Ectodermal cell (in vitro differentiated cells): ENCODE data around the gene GATD1.

Source experiments
- H3K27ac ChIP-seq: 2 replicates; pipeline ENCODE4 v1.7.0; 2013; ENCODE audit warnings: mild to moderate bottlenecking, low read depth, low read length; ENCODE audit not compliant: insufficient read depth, poor library complexity, severe bottlenecking
- H3K27me3 ChIP-seq: 2 replicates; pipeline ENCODE4 v1.7.0; 2013; ENCODE audit warnings: mild to moderate bottlenecking, low read length; ENCODE audit not compliant: insufficient read depth, control insufficient read depth, poor library complexity, severe bottlenecking
- H3K36me3 ChIP-seq: one replicate; pipeline ENCODE4 v1.7.0; 2013; ENCODE audit warnings: low read length; ENCODE audit not compliant: control insufficient read depth, insufficient read depth
- H3K4me1 ChIP-seq: one replicate; pipeline ENCODE4 v1.7.0; 2013; ENCODE audit warnings: low read length; ENCODE audit not compliant: control insufficient read depth, insufficient read depth
- H3K4me3 ChIP-seq: 2 replicates; pipeline ENCODE4 v1.7.0; 2013; ENCODE audit warnings: low read depth, low read length, control low read depth; ENCODE audit not compliant: insufficient read depth
- H3K9me3 ChIP-seq: 2 replicates; pipeline ENCODE4 v1.7.0; 2013; ENCODE audit warnings: mild to moderate bottlenecking, low read length, moderate library complexity; ENCODE audit not compliant: control insufficient read depth
- WGBS, 2 experiments: methylation state at CpG; one replicate each; pipeline ENCODE4 v1.1.7; 2013; ENCODE audit warnings: missing lambda C conversion rate in 2 of 2; 5-methylcytosine and 5-hydroxymethylcytosine counted together

The GATD1 gene

DNA sequence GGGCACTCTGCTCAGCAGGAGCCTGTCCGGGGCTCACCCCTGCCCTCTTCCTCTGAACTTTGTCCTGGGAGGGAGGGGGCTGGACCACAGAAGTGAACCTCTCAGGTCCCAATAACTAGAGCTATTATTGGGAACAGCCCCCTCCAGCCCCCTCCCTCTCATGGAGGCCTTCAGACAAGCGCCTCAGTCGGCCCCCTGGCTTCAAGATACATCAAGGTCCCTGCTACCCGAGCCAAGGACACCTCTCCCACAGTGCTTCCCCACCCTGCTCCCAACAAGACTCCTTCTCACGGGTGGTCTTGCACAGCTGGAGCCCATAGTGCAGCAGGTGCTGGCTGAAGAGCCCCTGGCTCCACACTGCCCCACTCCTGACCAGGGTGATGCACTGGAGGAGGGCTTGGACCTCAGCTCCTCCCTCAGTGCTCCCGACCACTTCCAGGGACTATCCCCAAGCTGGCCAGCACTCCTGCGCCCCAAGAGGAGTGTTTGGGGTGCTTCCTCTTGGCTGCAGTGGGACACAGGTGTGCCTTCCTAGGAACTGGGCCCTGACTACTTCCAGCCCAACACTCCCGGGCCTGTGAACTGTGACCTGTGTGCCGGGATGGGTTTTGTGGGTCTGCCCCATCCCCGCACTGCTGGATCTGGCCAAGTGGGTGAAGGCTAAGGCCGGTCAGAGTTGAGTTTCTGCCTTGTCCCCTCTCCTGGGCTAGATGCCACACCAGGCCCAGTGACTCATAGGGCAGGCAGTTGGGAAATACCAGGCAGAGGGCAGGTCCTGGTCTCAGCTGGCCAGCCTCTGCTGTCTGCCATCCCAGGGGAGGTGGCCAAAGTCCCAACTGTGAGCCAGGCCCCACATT is 43.6 kb upstream of the GATD1 start:
- whole genome bisulfite sequencing, 2 experiments, result 88% methylated on average over 11 of the region's 11 CpGs
- Histone ChIP-seq H3K36me3 (peaks cover 9% of the 10 kb centered on the region), H3K4me3 (peak overlapping the region; percentile 58), H3K27me3 (peaks cover 5% of the 10 kb centered on the region), H3K4me1 (peaks cover 12% of the 10 kb centered on the region), H3K9me3 (no peaks in the 10 kb centered on the region), H3K27ac (no peak overlapping the region)

DNA sequence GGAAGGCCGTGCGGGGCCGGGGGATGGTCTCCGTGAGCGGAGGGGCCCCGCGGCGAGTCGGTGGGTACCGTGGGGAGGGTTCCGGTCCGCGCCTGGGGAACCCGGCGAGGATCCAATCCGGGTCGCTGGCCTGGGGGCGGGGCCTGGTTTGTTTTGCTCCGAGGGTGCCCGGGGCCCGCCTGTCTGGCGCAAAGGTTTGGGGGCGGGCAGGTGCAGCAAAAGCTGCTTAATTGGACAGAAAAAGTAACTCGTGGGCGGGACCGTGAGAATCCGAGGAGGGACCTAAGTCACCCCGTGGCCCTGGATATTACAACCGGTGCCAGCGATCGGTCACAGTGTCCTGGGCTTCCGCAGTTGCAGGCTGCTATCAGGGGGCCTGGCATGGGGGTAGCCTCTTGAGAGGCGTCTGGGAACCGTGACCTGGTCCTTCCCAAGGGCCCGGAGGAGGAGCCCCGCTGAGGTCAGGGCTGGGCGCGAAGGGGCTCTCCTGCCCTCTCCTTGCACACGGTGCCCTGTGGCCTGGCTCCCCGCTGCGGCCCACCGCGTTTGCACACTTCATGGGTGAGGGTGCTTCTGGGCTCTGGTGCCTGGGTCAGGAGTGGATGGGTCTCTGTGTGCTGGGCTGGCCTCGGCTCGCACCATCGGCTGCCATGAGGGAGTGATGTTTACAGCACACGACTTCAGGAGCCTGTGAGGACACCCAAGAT is 42.8 kb upstream of the GATD1 start:
- peaks cover 12% of the 10 kb centered on the region for H3K4me1 ChIP-seq
- H3K4me3 ChIP-seq, result peak overlapping the region; percentile 58
- no peak overlapping the region for H3K27ac ChIP-seq
- H3K27me3 ChIP-seq, result no peaks in the 10 kb centered on the region
- peaks cover 9% of the 10 kb centered on the region for H3K36me3 ChIP-seq
- 12 to 13% methylated on average over 47 of the region's 47 CpGs for WGBS, 2 experiments
- no peaks in the 10 kb centered on the region for H3K9me3 ChIP-seq

DNA sequence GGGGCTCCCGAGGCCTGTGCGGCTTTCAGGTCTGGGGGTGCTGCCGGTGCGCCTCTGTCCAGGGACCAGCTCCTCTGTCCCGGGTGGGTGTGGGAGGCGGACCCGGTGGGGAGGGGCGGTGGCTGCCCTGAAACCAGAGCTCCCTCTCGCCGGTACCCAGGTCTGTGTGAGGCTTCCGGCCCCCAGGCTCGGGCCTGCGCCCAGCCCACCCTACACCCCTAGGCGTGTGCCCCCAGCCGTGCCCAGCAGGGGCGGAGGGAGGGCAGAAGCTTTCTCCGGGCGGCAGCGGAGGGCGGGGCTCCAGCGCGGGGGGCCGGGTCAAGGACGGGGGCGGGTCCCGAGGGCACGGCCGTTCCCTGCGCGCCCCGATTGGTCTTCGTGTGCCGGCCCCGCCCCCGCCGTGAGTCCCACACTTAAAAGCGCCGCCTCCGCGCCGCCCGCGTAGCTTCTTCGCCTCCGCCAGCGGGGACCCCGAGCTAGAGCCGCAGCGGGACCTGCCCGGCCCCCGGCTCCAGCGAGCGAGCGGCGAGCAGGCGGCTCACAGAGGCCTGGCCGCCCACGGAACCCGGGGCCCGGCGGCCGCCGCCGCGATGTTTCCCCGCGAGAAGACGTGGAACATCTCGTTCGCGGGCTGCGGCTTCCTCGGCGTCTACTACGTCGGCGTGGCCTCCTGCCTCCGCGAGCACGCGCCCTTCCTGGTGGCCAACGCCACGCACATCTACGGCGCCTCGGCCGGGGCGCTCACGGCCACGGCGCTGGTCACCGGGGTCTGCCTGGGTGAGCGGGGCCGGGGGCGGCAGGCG is 42.0 kb upstream of the GATD1 start:
- H3K4me1 ChIP-seq, result peaks cover 12% of the 10 kb centered on the region
- WGBS, 2 experiments, result 3% methylated on average over 96 of the region's 96 CpGs
- no peaks in the 10 kb centered on the region for H3K27me3 ChIP-seq
- H3K36me3 ChIP-seq, result peaks cover 4% of the 10 kb centered on the region
- peak overlapping the region; percentile 58 for H3K4me3 ChIP-seq
- H3K9me3 ChIP-seq, result no peaks in the 10 kb centered on the region
- no peak overlapping the region for H3K27ac ChIP-seq

DNA sequence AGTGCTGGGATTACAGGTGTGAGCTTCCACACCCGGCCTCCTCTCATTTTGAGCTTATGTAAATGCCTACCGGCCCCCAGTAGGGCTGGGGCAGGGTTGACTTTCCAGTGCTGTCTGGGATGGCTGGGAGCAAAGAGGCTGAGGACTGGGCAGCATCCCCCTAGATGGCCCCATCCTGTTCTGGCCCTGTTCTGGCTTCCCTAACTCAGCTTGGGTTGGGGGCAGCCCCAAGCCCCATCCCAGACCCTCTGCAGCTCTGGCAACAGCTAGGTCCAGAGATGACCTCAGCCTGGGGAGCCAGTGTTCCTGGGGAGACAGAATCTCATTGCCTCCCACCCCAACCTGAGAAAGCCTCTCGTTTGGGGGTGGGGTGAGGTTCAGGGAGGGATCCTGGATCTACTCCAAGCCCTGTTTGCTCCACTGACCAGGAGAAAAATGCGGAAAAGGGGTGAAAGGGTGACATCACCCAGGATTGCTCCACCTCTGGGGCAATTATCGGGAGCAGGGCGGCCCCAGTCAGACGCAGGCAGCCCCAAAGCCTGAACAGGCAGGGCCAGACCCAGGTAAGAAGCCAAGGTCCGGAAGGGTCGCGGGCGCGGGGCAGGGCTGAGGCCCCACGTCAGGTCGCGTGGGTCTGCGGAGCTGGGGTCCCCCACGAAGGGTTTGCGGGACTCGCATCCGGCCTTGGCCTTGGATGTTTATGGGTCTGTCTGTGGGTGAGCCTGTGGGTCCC is 41.3 kb upstream of the GATD1 start, which contains the start of gene PNPLA2:
TSS of gene PNPLA2 (plus strand) at position 519 of the 733 bp plus-strand sequence. CDS start 805 bp downstream, outside the sequence.
- no peaks in the 10 kb centered on the region for H3K9me3 ChIP-seq
- H3K27ac ChIP-seq, result no peak within 1 kb of the TSS
- H3K27me3 ChIP-seq, result no peaks in the 10 kb centered on the region
- peaks cover 4% of the 10 kb centered on the region for H3K36me3 ChIP-seq
- WGBS, 2 experiments, result 67 to 68% methylated on average over 20 of the region's 20 CpGs
- peaks cover 12% of the 10 kb centered on the region for H3K4me1 ChIP-seq
- H3K4me3 ChIP-seq, result peak within 1 kb of the TSS; percentile 58

DNA sequence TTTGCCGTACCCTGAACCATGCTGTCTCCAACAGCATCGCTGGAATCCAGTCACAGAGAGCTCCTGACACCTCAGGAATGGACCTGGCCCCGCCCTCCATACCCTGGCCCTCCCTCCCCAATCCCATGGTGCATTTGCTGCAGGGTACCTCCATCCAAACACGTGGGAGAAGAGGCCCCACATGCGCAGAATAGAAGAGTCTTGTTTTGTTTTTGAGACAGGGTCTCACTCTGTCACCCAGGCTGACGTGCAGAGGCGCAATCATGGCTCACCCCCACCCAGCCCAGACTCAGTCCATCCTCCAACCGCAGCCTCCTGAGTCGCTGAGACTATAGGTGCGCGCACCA is 39.1 kb upstream of the GATD1 start:
- 74 to 83% methylated on average over 8 to 11 of the region's 11 CpGs for WGBS, 2 experiments
- peaks cover 25% of the 10 kb centered on the region for H3K36me3 ChIP-seq
- no peaks in the 10 kb centered on the region for H3K27me3 ChIP-seq

DNA sequence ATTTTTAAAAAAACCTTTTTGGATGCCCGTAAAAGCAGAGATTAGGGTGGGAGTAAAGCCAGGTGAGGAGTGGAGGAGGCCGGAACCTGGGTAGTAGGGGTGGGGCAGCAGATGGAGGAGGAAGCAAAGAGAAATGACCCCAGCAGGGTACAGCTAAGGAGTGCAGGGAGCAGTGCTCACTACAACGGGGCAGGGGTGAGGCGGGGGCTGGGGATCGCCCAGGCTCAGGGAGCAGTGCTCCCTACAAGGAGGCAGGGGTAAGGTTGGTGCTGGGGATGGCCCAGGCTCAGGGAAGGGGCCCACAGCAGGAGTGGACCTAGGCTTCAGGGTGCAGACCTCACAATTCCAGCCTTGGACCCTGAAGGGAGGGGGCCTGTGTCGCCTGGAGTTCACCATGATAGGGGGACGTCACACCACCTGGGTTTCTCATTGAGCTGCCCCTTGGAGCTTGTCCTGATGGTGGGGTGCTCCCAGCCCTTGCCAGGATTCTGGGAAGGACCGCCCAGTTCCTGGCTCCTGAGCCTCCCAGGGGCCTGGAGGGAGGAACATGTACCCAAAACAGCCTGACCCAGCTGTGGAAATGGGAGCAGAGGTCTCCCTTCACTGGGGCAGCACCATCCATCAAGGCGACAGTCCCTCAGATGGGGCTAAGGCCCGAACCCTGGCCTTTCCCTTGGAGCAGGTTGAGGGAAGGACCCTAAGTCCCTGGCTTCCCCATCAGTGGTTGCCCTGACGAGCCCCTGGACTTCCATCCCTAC is 38.6 kb upstream of the GATD1 start:
- H3K27me3 ChIP-seq, result no peaks in the 10 kb centered on the region
- H3K4me3 ChIP-seq, result no peak overlapping the region
- no peaks in the 10 kb centered on the region for H3K9me3 ChIP-seq
- H3K36me3 ChIP-seq, result peaks cover 26% of the 10 kb centered on the region
- 93 to 94% methylated on average over 11 of the region's 11 CpGs for WGBS, 2 experiments
- peaks cover 21% of the 10 kb centered on the region for H3K4me1 ChIP-seq
- H3K27ac ChIP-seq, result no peak overlapping the region

More for the DNA sequence above, 39.1 kb upstream of the GATD1 start:
- peaks cover 17% of the 10 kb centered on the region for H3K4me1 ChIP-seq
- no peak overlapping the region for H3K4me3 ChIP-seq
- no peak overlapping the region for H3K27ac ChIP-seq
- H3K9me3 ChIP-seq, result no peaks in the 10 kb centered on the region

DNA sequence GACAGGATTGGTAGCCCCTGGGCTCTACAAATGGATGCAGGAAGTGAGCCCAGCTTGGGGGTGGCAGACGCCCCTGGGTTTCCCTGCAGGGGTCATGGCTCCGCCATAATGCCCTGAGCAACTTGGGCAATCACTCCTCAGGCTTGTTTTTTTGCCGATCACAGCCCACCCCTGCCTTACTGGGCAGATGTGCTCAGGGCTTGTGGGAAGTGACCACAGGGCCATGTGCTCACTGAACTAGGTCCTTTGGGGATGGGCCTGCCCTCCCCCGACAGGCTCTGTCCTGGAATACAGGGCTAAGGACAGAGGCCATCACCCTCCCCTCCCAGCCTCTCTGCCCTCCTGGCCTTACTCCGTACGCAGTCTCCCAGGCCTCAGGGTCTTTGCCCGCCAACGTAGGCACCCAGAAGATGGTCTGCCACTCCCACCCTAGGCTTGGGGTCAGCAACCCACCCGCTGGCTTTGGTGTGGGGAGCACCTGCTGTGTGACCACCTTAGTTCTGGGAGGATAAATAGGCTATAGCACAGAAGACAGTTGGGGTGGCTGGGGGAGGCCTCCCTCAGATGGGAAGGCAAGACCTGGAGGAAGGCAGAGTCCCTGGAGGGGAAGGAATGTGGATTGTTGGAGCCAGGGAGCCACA is 36.3 kb upstream of the GATD1 start:
- 94 to 96% methylated on average over 9 of the region's 9 CpGs for WGBS, 2 experiments

DNA sequence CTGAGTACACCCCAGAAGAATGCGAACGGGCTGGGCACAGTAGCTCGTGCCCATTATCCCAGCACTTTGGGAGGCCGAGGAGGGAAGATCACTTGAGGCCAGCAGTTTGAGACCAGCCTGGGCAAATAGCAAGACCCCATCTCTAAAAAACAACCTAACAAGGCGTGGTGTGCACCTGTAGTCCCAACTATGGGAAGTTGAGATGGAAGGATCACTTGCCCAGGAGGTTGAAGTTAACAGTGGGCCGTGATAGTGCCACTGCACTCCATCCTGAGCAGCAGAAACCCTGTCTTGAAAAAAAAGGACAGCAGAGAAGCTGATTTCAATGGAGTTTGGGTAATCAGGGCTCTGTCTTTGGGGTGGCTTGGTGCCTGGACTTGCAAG is 35.8 kb upstream of the GATD1 start:
- 94 to 95% methylated on average over 6 of the region's 6 CpGs for WGBS, 2 experiments
- no peak overlapping the region for H3K4me3 ChIP-seq
- H3K4me1 ChIP-seq, result peaks cover 15% of the 10 kb centered on the region
- no peak overlapping the region for H3K27ac ChIP-seq
- H3K36me3 ChIP-seq, result peaks cover 26% of the 10 kb centered on the region
- no peaks in the 10 kb centered on the region for H3K9me3 ChIP-seq
- no peaks in the 10 kb centered on the region for H3K27me3 ChIP-seq

More for the DNA sequence above, 36.3 kb upstream of the GATD1 start:
- Histone ChIP-seq H3K27me3 (no peaks in the 10 kb centered on the region), H3K4me3 (no peak overlapping the region), H3K4me1 (peaks cover 15% of the 10 kb centered on the region), H3K36me3 (peaks cover 26% of the 10 kb centered on the region), H3K9me3 (no peaks in the 10 kb centered on the region), H3K27ac (no peak overlapping the region)

DNA sequence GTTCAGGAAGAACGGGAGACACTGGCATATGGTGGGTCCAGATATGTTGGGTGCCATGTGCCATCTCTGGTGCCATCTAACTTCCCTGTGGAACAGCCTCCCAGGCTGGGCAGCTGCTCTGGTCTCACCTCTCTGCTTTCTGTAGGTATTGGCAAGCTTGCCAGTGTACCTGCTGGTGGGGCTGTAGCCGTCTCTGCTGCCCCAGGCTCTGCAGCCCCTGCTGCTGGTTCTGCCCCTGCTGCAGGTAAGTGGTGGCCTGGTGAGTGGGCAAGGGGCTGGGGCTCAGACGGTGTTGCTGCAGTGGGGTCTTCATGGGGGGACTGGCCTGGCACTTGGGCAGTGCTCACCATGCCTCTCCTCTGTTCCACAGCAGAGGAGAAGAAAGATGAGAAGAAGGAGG is 35.1 kb upstream of the GATD1 start:
- no peak overlapping the region for H3K27ac ChIP-seq
- WGBS, 2 experiments, result 94 to 96% methylated on average over 3 of the region's 3 CpGs

More for the DNA sequence above, 35.1 kb upstream of the GATD1 start:
- Histone ChIP-seq H3K36me3 (peaks cover 26% of the 10 kb centered on the region), H3K9me3 (no peaks in the 10 kb centered on the region), H3K4me3 (no peak overlapping the region), H3K4me1 (peaks cover 15% of the 10 kb centered on the region), H3K27me3 (no peaks in the 10 kb centered on the region)
